H1 (cell line): ENCODE measurements around the gene NAV2.

Experiments used
- ATF3 ChIP-seq: IDR thresholded peaks from 2 replicates; pipeline ENCODE4 v1.6.1; 2011; ENCODE audit warnings: low read depth, mild to moderate bottlenecking, low read length; ENCODE audit not compliant: insufficient read depth
- CTCF ChIP-seq, 3 experiments: IDR thresholded peaks; 1 replicate in 2 of 3; 2 replicates in 1 of 3; pipeline versions ENCODE4 v1.5.1 to v1.6.1; 2011; ENCODE audit warnings: low read length in 3 of 3, mild to moderate bottlenecking in 3 of 3, inconsistent platforms in 2 of 3, low read depth in 1 of 3, moderate library complexity in 1 of 3; ENCODE audit not compliant: insufficient read depth in 1 of 3; ENCODE audit errors: control extremely low read depth in 1 of 3
- EZH2 ChIP-seq: fragments of 200-600 bp; sonication (generic); IDR thresholded peaks from 2 replicates; pipeline ENCODE4 v1.7.1; 2012; ENCODE audit warnings: low read depth, mild to moderate bottlenecking, moderate library complexity, low read length, inconsistent platforms; ENCODE audit not compliant: severe bottlenecking
- GTF2F1 ChIP-seq: IDR thresholded peaks from 2 replicates; pipeline ENCODE4 v1.6.1; 2012; ENCODE audit warnings: low read depth, low read length, improper control_type of control experiment, borderline replicate concordance
- NRF1 ChIP-seq: IDR thresholded peaks from 2 replicates; pipeline ENCODE4 v1.6.1; 2011; ENCODE audit warnings: mild to moderate bottlenecking, low read depth, low read length, improper control_type of control experiment
- USF2 ChIP-seq: IDR thresholded peaks from 2 replicates; pipeline ENCODE4 v1.6.1; 2011; ENCODE audit warnings: low read length, improper control_type of control experiment

GRCh38 chr11:19992998-19993397, 280.4 kb downstream of the NAV2 start:
- no peak for TF ChIP-seq GTF2F1
- no peak for TF ChIP-seq ATF3
- TF ChIP-seq EZH2 = no peak
- TF ChIP-seq CTCF (IDR thresholded peaks at IDR 0.05; ENCODE audit: control extremely low read depth in 1 of 3, insufficient read depth in 1 of 3, low read depth in 1 of 3, low read length in 3 of 3) = no peak
- no peak for TF ChIP-seq USF2
- no peak for TF ChIP-seq NRF1
